Measurements from ENCODE around the gene IMMP2L.

DNA sequence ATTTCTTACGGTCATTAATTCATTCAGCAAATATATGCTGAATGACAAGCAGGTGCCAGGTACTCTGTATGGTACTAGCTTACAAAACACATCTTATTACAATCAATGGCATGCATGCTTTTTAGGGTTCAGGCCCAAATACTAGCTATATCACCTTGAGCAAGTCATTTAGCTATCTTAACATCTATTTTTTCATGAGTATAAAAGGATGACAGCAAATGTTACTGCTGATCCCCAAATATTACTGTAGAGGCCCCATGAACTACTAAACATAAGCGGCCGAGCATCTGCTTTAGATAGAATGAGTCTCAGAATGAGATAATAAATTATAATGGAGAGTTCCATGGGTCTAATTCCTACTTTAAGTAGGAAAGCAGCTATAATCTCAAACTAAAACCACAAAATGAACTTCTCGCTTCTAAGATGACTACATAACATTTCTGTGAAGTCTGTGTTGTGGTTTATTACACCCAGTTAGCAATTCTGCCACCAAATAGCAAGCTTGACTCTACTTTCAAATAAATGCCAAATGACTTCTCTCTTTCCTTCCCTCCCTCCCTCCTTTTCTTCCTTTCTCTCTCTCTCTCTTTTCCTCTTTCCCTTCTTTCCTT lies 585.1 kb downstream of the IMMP2L start:
- TF ChIP-seq, protein P1, sequence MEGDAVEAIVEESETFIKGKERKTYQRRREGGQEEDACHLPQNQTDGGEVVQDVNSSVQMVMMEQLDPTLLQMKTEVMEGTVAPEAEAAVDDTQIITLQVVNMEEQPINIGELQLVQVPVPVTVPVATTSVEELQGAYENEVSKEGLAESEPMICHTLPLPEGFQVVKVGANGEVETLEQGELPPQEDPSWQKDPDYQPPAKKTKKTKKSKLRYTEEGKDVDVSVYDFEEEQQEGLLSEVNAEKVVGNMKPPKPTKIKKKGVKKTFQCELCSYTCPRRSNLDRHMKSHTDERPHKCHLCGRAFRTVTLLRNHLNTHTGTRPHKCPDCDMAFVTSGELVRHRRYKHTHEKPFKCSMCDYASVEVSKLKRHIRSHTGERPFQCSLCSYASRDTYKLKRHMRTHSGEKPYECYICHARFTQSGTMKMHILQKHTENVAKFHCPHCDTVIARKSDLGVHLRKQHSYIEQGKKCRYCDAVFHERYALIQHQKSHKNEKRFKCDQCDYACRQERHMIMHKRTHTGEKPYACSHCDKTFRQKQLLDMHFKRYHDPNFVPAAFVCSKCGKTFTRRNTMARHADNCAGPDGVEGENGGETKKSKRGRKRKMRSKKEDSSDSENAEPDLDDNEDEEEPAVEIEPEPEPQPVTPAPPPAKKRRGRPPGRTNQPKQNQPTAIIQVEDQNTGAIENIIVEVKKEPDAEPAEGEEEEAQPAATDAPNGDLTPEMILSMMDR (IDR thresholded peaks at IDR 0.05; ENCODE audit: low read depth, low read length, missing input control): no peak
- no peak for TF ChIP-seq YY1 (IDR thresholded peaks at IDR 0.05)
- TF ChIP-seq RAD21 (IDR thresholded peaks at IDR 0.05): no peak
- no peak for TF ChIP-seq SP1 (IDR thresholded peaks at IDR 0.05)
- TF ChIP-seq GABPA (IDR thresholded peaks at IDR 0.05 in 1 of 2, conservative IDR thresholded peaks at IDR 0.05 in 1 of 2): no peak

Measured in liver (tissue), 3 donors.